ELR (cell line): Measurements from ENCODE around the gene PBX3.
A peak's percentile ranks its signal among the peaks of the same experiment; 100 is the strongest.

ENCODE experiments used
- DNase-seq: peaks from one replicate; pipeline ENCODE4 v3.0.0-alpha.2; 2015; ENCODE audit warnings: low read depth

Gene PBX3

DNA sequence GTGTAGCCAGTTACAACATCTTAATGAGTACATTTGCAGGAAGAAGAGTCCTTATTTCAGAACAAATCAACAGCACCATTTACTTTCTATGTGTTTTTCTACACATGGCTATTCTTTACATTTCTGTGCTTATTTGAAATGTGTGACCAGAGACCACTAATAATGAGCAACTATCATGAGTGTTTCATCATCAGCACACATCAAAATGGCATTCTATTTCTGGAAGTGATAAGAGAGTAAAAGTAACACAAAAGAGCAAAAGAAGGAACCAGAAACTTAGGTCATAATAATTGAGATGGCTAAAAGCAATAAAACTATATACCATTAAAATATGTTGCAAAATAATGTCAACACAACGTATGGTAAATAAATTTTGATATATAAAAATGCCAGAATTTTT lies 159.7 kb downstream of the PBX3 start:
- no peak for DNase-seq

DNA sequence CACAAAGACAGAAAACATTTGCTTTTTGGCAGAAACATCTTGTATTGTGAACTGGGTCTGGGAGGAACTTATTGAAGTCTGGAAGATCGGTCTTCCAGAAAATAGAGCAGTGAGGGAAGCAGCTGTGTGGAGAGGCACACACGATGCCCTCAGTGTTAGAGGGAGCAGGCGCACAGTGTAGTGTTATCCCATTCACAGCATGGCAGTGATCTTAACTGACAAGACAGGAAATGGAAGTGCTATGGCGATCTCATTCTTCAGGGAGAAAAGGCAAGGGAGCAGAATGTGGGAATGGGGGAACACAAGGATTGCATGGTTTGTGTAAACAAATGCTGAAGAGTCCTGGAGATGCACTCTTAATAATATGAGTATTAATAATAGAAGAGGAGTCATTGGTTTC lies 161.0 kb downstream of the PBX3 start:
- no peak for DNase-seq

GRCh38 chr9:125908966-125909365 lies 161.8 kb downstream of the PBX3 start:
- no peak for DNase-seq

- DNase-seq = no peak
Measured at GRCh38 chr9:125909459-125909858, 162.3 kb downstream of the PBX3 start.

DNA sequence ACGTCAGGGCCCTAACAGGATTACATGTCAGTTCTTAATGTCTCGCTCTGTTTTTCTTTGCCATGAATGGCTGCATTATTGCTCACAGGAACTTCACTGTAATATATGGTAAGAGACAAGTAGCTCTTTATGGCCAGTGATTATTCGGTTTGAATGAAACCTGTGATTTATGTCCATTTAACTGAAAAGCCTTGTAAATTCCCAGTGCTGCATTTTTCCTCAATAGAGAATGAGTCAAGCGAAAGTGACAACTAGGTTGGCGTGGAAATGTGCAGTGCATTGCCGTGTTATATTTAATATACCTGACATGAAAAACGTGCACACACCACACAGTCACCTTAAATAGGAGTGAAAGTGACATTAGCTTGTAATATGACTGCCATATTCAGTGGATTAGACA lies 163.1 kb downstream of the PBX3 start:
- no peak for DNase-seq

DNA sequence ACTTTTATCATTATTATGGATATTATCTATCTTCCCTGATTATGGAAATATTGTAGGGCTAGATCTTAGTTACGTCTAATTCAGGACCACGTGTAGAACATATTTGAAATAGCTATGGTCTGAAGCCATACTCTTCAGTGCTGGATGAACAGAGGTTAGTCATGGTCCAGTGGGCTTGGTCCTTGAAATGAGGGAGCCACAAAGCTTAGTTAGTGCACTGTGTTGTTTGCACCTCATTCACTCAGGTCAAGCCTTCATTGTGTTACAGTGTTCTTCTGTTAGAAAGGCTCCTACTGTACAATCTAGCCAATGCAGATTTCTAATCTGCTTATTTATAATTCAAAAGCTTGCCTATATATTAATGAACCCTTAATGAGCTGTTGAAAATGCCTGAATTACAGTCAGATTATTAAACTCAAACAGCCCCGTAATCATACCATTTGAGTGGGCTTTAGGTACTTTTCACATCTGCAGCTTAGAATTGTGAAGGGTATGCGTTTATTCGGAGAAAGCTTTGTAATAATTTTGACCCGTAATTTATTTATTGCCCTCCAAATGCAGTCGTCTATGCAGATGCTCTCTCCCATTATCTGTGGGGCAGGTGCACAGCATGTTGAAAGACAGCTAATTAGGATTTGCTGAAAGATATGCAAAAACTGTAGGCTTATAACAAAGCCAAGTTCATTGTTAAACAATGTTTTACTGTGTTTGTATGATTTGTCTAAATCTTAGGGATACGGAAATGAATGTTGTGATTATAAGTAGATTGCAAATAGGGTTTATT lies 164.9 kb downstream of the PBX3 start:
- DNase-seq = peak; percentile 59

DNA sequence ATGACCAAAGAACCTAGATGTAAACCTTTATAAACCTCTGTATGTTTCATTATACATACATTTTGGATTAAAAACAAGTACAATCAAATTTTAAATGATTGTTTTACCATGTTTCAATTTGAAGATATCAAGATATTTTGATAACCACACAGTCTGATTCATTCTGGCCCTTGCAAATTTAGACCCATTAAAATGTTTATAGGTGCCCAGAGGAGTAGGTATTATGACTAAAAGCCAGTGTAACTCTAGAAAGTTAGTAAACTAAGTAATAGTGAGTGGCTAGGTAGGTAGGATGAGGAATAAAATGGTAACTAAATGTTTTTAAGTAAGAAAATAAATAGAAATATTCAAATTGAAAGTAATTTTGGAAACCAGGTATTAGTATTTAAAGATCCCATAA lies 165.5 kb downstream of the PBX3 start:
- no peak for DNase-seq

DNA sequence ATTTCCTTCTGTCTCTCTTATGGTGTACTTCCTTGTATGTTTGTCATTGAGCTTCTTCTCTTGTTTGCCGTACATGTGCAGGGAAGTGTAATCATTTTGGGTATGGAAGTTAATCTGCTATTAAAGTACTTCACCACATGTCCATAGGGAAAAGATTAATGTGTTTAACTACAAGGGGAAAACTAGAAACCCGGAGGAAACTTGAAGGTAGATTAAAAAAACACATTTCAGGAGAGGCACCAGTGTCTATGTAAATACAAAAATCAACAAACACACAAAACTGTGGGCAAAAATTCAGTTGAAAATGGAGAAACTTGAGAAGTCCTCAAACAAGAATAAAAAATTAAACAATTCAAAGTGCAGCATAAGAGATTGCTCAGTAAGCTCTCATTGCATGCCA lies 166.4 kb downstream of the PBX3 start:
- no peak for DNase-seq

DNA sequence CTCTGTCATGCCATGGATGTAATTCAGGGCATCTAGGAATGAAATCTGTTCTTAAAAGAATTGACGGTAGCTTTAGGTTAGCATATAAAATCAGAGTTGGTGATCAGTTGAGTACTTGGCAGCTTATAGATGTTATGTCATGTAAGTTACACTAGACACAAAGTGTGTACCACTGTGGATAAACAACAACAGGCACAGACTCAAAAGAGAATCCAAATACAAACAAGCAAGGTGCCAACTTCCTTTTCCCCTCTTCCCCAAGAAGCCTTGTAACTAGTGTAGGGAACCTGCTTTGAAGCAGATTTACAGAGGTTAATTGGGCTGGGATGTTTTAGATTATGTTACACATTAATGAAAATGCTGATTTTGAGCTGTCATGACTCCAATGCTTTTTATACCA lies 167.2 kb downstream of the PBX3 start:
- DNase-seq = no peak

GRCh38 chr9:125915606-125916005 lies 168.4 kb downstream of the PBX3 start:
- DNase-seq = no peak

DNA sequence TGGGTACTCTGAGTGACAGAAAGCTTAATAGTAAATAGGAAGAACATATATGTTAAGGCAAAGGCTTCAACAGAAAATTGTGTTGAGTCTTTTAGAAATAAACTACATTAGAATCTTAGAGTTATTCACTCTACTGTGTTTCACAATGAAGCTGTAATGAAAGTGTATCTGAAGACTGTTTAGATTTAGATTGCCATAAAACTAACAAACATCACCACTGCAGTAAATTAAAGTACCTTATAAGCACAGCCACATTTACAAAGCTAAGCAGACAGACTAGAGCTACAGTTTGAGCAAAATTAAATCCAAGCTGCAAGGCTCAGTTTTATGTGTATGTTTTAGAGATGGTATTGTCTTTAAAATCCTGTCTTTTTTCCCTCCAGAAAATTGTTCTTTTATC lies 172.4 kb downstream of the PBX3 start:
- no peak for DNase-seq

DNA sequence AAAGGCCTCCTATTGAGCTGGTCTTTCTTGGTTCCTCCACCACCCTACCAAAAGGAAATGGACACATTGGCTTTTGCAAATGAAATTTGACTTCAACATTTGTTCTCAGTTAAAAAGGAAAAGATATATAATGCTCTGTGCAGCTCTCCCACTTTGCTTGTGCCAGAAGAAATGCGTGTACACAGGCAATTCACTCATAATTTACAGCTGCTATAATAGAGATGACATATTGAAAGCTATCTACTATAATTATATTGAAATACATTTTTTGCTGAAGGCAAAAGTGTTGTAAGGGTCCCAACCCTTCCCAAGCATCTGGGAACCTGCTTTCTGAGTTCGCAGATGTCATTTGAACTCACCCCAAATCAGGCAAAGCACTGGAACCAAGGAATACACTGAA lies 173.2 kb downstream of the PBX3 start:
- DNase-seq = no peak

DNA sequence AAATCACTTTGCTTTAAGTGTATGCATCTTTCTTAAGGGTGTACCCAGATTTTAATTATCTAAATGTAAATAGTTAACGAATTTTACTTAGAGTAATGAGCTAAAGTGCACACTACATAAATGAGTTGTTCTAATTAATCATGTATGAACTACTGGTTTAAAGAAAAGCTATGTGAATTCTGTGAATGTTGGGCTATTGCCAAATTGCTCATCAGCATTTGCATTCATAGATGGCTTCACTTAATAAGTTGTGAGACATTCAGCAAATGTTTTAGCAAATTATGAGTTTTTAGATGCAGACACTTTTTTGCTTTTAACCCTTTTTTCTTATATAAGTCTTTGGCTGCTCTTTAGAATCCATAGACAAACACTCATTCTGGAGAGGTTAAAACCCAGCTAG lies 175.7 kb downstream of the PBX3 start:
- DNase-seq = no peak

DNA sequence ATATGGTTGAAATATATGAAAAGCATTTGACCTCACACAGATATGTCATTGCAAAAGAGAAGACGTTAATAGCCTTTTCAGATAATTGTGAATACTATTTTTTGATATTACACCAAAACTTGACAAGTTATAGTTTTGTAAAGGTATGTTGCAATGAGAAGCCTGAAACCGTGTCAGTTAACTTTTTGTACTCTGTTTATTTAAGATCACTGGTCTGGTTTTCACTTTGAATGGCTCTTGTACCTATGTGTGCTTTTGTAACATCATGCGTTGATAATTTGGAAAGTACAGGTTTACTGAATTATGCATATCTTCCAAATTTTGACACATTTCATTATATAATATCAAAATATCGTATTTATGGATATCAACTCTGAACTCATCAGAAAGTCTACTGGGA lies 177.2 kb downstream of the PBX3 start:
- DNase-seq = no peak

- DNase-seq = no peak
Measured at GRCh38 chr9:125926936-125927335, 179.8 kb downstream of the PBX3 start.

- DNase-seq = peak; percentile 34
Measured at GRCh38 chr9:125929846-125930245, 182.7 kb downstream of the PBX3 start.

- DNase-seq = peak; percentile 25
Measured at GRCh38 chr9:125931211-125931610, 184.0 kb downstream of the PBX3 start.

DNA sequence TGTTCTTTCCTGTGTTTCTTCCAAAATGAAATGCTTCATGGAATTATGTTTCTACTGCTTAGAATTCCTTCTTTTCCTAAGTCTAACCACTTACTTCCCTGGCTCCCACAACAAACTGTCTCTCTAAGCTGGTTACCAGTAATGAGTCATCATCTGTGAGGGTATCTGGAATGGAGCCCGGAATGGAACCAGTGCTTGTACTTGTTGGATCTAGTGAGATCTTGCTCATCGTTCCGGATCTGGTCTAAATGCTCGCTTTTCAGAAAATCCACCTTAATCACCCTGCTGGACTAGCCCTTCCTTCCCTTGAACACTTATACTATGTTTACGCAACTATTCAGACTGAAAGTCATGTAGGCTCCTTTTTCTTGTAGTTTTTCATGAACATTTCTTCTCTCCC lies 184.8 kb downstream of the PBX3 start:
- DNase-seq = peak; percentile 99

GRCh38 chr9:125932746-125933455 lies 185.7 kb downstream of the PBX3 start:
- no peak for DNase-seq

- DNase-seq = no peak
Measured at GRCh38 chr9:125942125-125942524, 195.0 kb downstream of the PBX3 start.

GRCh38 chr9:125943831-125944230 lies 196.7 kb downstream of the PBX3 start:
- no peak for DNase-seq

GRCh38 chr9:125946397-125946796 lies 199.2 kb downstream of the PBX3 start:
- DNase-seq = no peak

DNA sequence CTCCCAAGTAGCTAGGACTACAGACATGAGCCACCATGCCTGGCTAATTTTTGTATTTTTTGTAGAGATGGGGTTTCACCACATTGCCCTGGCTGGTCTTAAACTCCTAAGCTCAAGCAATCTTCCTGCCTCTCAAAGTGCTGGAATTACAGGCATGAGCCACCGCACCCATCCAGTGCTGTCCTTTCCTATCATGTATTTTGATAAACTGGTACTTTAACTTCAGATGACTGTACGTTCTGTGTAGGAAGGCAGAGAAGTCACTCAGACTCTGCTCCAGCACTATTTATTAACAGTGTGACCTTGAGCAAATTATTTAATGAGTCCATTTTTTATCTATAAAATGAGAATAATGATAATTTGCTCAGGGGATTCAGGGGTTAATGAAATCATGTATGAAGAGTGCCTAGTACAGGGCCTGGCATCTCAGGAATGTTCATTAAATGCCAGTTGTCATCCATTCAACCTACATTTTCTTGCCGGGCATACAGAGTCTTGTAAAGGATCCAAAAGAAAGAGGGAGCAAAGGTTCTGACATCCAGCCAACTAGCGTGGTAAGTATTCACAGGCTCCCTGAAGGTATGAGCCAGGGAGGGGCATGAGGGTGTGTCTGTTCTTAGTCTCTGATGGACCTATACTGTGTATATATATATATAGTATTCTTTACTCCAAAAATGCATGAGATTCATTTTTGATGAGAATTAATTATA lies 201.9 kb downstream of the PBX3 start:
- DNase-seq = no peak
